GM12865 (cell line): ENCODE data around the gene HEMK1.

Source experiments
- DNase-seq: peaks from one replicate; pipeline ENCODE4 v3.0.0; 2010; ENCODE audit warnings: low read depth
- H3K4me3 ChIP-seq: 2 replicates; pipeline ENCODE4 v1.5.1; 2011; ENCODE audit warnings: mild to moderate bottlenecking, low read depth, low read length, control low read depth
- TF ChIP-seq, protein P1 (sequence below): IDR thresholded peaks from 2 replicates; pipeline ENCODE4 v1.5.1; 2011; ENCODE audit warnings: low read length, control low read depth, low read depth, inconsistent platforms; ENCODE audit not compliant: insufficient read depth; ENCODE audit errors: missing control alignments

HEMK1 gene

DNA sequence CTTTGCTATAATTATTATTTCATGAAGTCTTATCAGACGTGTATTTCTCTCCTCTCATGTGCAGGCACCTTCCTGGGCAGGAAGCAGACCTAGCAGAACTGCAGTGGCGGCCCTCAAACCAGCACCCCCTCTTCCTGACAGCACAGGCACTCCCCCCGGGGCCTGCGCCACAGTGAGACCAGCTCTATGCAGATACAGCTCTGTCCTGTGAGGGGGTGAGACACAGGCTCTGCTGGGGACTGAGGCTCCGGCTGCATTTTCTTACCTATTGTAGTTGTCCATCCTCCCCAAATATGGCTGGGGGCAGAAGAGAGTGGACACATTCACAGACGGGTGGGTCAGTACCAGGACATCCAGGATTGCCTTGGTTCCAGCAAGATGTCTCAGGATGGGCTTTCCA lies 37.3 kb downstream of the HEMK1 start:
- TF ChIP-seq, protein P1, sequence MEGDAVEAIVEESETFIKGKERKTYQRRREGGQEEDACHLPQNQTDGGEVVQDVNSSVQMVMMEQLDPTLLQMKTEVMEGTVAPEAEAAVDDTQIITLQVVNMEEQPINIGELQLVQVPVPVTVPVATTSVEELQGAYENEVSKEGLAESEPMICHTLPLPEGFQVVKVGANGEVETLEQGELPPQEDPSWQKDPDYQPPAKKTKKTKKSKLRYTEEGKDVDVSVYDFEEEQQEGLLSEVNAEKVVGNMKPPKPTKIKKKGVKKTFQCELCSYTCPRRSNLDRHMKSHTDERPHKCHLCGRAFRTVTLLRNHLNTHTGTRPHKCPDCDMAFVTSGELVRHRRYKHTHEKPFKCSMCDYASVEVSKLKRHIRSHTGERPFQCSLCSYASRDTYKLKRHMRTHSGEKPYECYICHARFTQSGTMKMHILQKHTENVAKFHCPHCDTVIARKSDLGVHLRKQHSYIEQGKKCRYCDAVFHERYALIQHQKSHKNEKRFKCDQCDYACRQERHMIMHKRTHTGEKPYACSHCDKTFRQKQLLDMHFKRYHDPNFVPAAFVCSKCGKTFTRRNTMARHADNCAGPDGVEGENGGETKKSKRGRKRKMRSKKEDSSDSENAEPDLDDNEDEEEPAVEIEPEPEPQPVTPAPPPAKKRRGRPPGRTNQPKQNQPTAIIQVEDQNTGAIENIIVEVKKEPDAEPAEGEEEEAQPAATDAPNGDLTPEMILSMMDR: no peak
- DNase-seq: no peak
- H3K4me3 ChIP-seq: no peak overlapping the region

DNA sequence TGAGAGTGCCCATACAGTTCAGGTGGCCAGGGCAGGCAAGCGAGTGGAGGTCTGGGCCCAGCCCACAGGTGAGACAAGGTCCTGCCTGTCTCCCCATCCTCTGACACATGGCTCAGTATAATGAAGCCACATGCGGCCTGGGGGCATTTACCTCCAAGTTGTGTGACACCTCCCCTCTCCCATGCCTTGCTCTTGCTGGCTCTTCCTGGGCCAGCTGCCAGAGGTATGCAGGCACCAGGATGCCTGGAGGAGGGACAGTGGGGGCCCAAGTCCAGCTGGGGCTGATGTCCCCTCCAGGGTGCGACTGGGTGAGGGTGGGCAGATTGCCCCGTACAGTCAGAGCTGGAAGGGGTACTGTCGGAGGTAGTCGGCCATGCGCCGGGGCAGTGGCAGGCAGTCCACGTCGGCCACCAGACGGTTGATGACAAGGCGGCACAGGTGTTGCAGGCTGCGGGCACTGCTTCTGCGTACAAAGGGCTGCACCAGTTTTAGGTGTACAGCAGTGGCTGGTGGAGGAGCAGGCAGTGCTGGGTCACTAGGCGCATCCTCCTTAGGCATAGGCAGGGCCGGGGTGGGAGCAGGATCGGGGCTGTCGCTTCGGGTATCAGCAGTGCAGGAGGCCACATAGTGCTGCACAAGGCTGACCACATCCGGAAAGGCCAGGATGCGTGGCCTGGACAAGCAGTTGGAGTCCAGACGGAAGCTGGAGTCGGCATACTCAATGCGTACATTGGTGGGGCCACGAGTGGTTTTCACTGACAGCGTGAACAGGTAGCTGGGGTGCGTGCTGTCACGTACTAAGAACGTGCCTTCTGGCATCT lies 38.2 kb downstream of the HEMK1 start:
- DNase-seq: no peak
- no peak overlapping the region for H3K4me3 ChIP-seq
- TF ChIP-seq, protein P1: no peak

DNA sequence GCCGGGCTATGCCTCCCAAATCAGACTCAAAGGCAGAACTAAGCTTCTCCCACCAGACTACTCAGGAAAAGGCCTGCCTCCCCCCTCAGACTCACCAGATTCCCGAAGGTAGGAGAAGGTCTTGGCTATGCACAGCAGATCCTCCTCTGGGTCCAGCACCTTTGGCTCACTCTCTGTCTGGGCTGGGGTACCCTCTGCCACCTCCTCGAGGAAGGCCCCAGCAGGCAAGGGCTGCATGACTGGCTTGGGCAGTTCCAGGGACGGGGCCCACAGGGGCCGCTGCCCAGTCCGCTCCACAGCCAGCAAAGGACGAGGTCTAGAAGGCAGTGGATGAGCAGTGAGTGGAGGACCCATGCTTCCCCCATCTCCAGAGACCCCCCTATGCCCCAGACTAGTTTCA lies 39.0 kb downstream of the HEMK1 start:
- no peak overlapping the region for H3K4me3 ChIP-seq
- no peak for DNase-seq
- TF ChIP-seq, protein P1: no peak

DNA sequence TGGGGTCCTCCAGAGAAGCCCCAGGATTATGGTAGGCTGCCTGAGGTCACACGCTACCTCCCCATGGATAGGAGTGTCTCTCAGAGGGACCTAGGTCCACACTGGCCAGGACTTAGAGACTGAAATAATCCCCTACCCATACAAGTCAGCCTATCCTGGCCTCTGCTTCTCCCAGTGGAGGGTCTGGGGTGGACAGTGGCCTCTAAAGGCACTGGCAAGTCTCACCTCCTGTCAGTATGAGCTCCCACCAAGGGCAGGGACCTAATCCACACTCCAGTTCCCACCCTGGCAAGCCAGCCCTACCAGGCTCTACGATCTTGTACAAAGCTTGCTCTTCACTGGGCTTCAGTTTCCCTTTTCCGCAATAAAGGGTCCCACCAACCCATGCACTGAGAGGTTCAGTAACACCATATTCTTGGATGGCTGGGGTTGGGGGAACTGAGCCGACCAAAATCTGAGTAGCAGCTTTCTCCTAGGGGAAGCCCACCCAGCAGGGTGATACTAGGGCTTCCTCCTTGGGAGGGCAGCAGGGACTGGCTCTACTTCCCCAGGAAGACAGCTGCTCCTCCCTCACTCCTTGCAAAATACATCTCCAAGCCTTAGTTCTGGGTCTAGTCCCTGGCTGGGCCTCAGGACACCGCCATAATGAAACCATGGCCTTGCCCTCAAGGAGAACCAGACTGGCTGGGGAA lies 39.9 kb downstream of the HEMK1 start:
- DNase-seq: no peak
- H3K4me3 ChIP-seq: no peak overlapping the region
- TF ChIP-seq, protein P1: no peak

DNA sequence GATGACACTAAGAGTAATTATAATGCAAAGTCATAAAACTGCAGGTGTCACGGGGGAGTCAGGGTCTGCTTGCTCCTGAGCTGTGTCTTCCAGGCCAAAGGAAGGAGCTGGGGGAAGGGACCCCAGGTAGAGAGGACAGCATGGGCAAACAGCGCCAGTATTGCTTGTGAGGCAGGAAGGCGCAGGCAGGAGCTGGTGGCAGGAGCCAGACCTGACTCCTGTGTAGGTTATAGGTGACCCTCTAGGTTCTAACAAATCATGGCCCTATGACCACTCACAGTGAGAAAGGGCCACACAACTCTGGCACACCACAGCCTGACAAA lies 40.4 kb downstream of the HEMK1 start:
- DNase-seq: no peak
- TF ChIP-seq, protein P1: no peak
- no peak overlapping the region for H3K4me3 ChIP-seq

DNA sequence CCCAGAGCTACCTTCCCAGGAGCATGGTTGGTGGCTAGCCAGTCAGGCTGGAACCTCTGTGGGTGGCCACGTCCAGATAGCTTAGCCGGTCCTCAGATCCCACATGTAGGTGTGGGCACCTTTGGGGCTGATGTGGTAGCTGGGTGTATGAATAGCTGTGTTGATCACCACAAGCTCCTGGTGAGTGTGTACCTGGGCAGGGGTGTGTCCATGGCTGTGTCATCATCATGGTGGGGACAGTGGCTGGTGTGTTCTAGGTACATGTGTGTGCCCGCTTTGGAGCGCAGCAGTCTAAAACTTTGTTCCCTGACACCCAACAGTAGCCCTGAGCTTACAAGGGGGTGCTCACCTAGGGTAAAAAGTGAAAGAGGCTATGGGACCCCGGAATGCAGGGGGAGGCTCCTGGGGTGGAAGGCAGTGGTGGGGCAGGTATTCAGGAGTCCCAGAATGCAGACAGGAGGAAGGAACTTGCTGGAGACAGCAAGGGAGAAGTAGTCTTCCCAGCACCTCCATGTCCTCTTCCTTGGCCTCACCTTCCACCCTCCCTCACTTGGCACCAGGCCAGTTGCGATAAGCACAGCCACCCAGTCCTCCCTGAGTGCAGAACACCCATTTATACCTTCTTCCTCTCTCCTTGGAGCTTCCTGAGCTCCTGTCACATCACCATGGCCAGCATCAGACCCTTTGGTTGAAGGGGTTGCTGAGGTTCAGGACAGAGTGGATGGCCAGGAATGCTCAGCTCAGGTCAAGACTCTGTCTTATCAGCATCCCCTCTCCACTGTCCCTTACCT lies 41.1 kb downstream of the HEMK1 start:
- DNase-seq: no peak
- TF ChIP-seq, protein P1: no peak
- H3K4me3 ChIP-seq: peak overlapping the region; percentile 64
